GM23338 (cell line): Measurements from ENCODE around the gene C1orf56.

Source experiments
- CREB1 ChIP-seq: fragments of 250-450 bp; sonication (Bioruptor Pico); IDR thresholded peaks from 2 replicates; pipeline ENCODE4 v1.5.0; 2020; ENCODE audit warnings: low read depth, mild to moderate bottlenecking, moderate library complexity
- CTCF ChIP-seq, 2 experiments: fragments of 200-600 bp in 1 of 2; sonication (generic) in 1 of 2; conservative IDR thresholded peaks; 2 replicates each; pipeline versions ENCODE4 v1.5.1 to v1.6.1; 2016 to 2017; ENCODE audit warnings: antibody characterized with exemption in 2 of 2, low read depth in 2 of 2, mild to moderate bottlenecking in 2 of 2, moderate library complexity in 1 of 2
- ETS1 ChIP-seq: IDR thresholded peaks from 2 replicates; pipeline ENCODE4 v1.6.1; 2016; ENCODE audit warnings: antibody characterized with exemption
- EZH2 ChIP-seq: fragments of 200-600 bp; sonication (generic); IDR thresholded peaks from one replicate; pipeline ENCODE4 v1.8.0; 2017; ENCODE audit warnings: antibody characterized with exemption, mild to moderate bottlenecking, low read depth; ENCODE audit not compliant: unreplicated experiment
- EZH2phosphoT487 ChIP-seq: fragments of 200-600 bp; sonication (generic); IDR thresholded peaks from one replicate; pipeline ENCODE4 v1.8.1; 2018; ENCODE audit warnings: antibody characterized with exemption; ENCODE audit not compliant: unreplicated experiment
- JUNB ChIP-seq: IDR thresholded peaks from one replicate; pipeline ENCODE4 v1.6.1; 2016; ENCODE audit warnings: antibody characterized with exemption; ENCODE audit not compliant: unreplicated experiment
- NANOG ChIP-seq: IDR thresholded peaks from 2 replicates; pipeline ENCODE4 v1.6.1; 2016; ENCODE audit warnings: antibody characterized with exemption, borderline replicate concordance
- POLR2AphosphoS5 ChIP-seq: IDR thresholded peaks from 2 replicates; pipeline ENCODE4 v1.6.1; 2016; ENCODE audit warnings: antibody characterized with exemption, low read depth
- REST ChIP-seq: IDR thresholded peaks from one replicate; pipeline ENCODE4 v1.6.1; 2018; ENCODE audit warnings: antibody characterized with exemption; ENCODE audit not compliant: unreplicated experiment
- STAT1 ChIP-seq: IDR thresholded peaks from one replicate; pipeline ENCODE4 v1.6.1; 2016; ENCODE audit warnings: antibody characterized with exemption; ENCODE audit not compliant: unreplicated experiment
- ZNF114 ChIP-seq: fragments of 250-450 bp; sonication (Bioruptor Pico); IDR thresholded peaks from 2 replicates; pipeline ENCODE4 v1.5.0; 2020; ENCODE audit warnings: mild to moderate bottlenecking, moderate library complexity
- ZNF331 ChIP-seq: fragments of 250-450 bp; sonication (Bioruptor Pico); IDR thresholded peaks from 2 replicates; pipeline ENCODE4 v1.5.0; 2020; ENCODE audit warnings: low read depth, mild to moderate bottlenecking, moderate library complexity
- ZNF462 ChIP-seq: fragments of 250-450 bp; sonication (Bioruptor Pico); IDR thresholded peaks from 2 replicates; pipeline ENCODE4 v1.5.0; 2020; ENCODE audit warnings: mild to moderate bottlenecking, moderate library complexity

- TF ChIP-seq EZH2phosphoT487 = no peak
- no peak for TF ChIP-seq CTCF (conservative IDR thresholded peaks at IDR 0.05; ENCODE audit: low read depth in 2 of 2)
- TF ChIP-seq EZH2 = no peak
- no peak for TF ChIP-seq POLR2AphosphoS5
- TF ChIP-seq CREB1 (CRISPR knock-in tag) = no peak
- TF ChIP-seq REST = no peak
- TF ChIP-seq STAT1 = no peak
- no peak for TF ChIP-seq ZNF114 (CRISPR knock-in tag)
- no peak for TF ChIP-seq JUNB
- TF ChIP-seq NANOG = no peak
- TF ChIP-seq ZNF331 (CRISPR knock-in tag) = no peak
- TF ChIP-seq ETS1 = no peak
- no peak for TF ChIP-seq ZNF462 (CRISPR knock-in tag)
Measured at GRCh38 chr1:151002051-151002450, 45.5 kb upstream of the C1orf56 start.
